HTR-8/SVneo (cell line): Measurements from ENCODE around the gene MAML2.
"Not testable (repeated sequence)": the region's sequence is repeated elsewhere in the genome, so short reads cannot be mapped to it uniquely, and the experiment has no call there.

ENCODE experiments used
- DNase-seq: peaks from one replicate; pipeline ENCODE4 v3.0.0; 2011; ENCODE audit warnings: low spot score, mixed read lengths; ENCODE audit not compliant: insufficient read length
- FAIRE-seq: peaks from 2 replicates; lab custom pipeline; 2011; peaks lifted over from hg19 to GRCh38; lab: Jason Lieb, UNC

The MAML2 gene

DNA sequence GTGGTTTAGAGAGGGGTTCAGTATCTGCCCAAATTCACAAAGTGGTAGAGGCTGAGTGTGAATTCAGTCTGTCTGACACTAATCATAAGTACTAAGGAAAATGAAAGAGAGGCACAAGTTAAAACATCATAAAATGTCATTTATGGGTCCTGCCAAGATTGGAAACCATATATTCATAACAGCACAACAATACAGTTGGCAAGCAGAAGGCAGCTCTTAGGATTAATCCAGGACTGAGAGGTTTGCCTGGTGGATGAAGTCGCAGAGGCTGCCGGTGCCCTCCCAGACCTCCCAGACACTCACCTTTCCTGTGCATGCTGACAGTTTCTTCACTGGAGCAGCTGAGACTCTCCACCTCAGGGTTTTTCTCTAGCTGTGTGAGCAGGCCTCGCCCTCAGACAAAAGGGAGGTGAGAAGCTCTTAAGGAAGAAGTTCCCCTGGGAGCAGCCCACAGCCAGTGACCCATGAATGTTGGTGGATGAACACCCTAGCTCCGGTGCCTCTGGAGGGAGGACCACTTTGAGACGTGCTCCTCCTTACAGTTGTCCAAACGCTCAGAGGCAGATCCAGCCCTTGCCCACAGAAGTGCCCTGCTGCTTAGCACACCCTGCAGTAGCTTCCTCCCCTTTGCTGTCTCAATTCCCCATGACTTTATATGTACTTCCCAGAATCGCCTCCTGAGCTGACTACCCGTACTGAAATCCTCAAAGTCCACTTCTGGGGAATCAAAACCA lies 43.7 kb downstream of the MAML2 start:
- FAIRE-seq (no peak), DNase-seq (no peak)

- DNase-seq (no peak), FAIRE-seq (no peak)
These were observed 47.6 kb downstream of the MAML2 start for GRCh38 chr11:96295369-96295768.

DNA sequence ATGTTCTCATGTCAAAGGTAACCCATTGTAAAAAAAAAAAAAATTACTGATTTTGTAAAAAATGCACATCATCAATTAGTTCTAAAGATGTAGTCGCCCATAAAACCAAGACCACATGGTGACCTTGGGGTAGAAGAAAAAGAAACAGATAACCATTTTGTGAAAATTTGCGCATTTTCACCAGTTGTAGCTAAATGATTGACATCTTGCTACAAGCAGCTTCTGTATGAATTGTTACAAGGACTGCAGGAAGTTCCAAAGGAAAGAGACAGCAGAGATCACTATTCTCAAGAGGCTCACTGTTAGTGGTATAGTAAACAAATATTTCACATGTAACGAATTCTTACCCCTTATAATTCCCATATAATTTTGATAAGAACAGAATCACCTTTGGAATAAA lies 48.7 kb downstream of the MAML2 start:
- DNase-seq (no peak), FAIRE-seq (no peak)

- FAIRE-seq (no peak), DNase-seq (no peak)
These were observed 49.4 kb downstream of the MAML2 start for GRCh38 chr11:96293598-96294021.

GRCh38 chr11:96293109-96293508 lies 49.9 kb downstream of the MAML2 start:
- FAIRE-seq (no peak), DNase-seq (no peak)

DNA sequence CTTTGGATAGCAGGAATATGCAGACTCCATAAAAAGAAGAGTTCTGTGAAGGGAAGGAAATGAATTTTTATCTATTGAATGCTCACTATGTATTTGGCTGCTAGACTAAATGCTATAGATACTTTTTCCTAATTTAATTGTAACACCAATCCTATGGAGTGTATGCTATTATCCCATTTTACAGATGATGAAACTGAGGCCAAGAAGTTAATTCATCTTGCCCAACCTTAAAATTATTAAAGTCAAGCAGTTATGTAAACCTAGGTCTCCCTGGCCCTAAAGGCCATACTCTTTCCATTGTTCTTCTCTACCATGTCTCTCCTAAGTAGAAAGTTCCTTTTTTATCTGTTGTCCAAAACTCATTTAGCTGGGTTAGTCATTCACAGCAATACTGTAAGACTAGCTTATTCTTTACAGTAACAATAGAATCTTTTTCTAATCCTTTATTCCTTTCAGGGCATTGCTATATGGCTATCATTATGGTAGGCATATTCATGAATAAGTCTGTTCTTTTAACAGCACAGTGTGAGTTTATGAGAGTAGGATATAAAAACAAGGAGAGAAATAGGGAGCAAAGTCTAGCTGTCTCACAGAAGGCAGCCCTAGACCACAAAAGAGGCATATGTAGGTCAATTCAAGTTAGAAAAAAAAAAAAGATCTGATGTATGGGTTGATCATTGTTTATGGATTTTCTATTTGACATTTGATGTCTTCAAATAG lies 50.5 kb downstream of the MAML2 start:
- FAIRE-seq, result no peak
- DNase-seq, result no peak

- no peak for FAIRE-seq
- no peak for DNase-seq
These were observed 52.4 kb downstream of the MAML2 start for GRCh38 chr11:96290631-96291030.

- FAIRE-seq (no peak), DNase-seq (no peak)
These were observed 53.0 kb downstream of the MAML2 start for GRCh38 chr11:96290031-96290430.

DNA sequence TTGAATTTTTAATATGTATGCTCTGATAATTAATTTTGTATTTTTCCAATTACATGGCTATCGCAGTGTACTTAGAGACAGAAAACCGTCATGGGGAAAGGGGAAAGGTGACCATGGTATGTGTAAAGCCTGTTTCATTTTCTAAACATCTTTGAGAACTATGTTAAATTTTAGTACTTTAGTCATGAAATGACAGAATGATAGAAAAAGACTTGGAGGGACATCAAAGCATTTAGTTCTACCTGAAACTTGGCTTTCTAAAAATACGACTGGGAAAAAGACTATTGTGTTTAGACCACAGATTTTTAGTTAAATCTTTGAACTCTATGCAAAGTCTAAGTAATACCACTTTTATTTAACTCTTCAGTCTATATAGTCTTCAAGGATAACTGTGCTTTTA lies 54.1 kb downstream of the MAML2 start:
- no peak for FAIRE-seq

DNA sequence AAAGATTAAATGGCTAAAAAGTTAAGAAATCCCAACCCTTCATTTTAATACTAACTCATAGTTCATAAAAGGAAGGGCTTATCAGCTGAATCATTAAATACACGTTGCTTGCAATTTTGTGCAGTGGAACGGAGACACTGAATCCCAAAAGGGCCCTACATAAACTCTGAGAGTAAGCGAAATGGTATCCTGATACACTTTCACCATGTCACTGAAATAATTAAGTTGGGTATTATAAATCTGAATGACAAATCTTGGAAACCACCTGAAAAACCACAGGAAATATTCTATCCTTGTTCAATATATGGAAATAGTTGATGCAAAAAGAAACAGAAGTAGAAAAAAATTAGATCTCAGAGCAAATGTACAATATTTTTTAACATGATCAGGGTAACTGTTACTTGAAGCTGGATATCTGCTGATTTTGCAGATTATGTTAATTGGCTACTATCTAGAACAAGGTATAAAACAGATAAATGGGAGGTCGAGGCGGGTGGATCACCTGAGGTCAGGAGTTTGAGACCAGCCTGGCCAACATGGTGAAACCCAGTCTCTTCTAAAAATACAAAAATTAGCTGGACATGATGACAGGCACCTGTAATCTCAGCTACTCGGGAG lies 55.1 kb downstream of the MAML2 start:
- DNase-seq (no peak), FAIRE-seq (no peak)

More for the DNA sequence above, 54.1 kb downstream of the MAML2 start:
- DNase-seq, result no peak

DNA sequence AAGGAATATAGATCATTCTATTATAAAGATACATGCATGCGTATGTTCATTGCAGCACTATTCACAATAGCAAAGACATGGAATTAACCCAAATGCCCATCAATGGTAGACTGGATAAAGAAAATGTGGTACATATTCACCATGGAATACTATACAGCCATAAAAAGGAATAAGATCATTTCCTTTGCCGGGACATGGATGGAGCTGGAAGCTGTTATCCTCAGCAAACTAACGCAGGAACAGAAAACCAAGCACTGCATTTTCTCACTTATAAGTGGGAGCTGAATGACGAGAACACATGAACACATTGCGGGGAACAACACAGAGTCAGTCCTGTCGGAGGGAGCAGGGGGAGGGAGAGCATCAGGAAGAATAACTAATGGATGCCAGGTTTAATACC lies 57.0 kb downstream of the MAML2 start:
- DNase-seq, FAIRE-seq: not testable (repeated sequence)

DNA sequence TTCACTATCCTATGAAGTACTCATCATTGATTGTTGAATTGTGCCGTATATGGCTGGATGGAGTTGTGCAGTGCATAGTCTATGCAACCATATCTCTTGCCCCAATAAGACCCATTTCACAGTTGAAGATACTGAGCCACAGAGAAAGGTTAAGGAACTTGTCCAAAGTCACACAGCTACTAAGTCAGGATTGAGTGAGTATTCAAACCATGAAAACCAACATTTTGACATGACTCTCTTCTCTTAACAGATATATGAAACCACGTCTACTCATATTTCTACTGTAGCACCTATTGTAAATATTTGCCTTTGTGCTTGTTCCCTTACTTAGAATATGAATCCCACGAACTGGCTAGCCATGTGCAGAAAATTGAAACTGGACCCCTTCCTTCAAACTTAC lies 58.1 kb downstream of the MAML2 start:
- no peak for FAIRE-seq
- no peak for DNase-seq

GRCh38 chr11:96284401-96284800 lies 58.6 kb downstream of the MAML2 start:
- FAIRE-seq, result no peak

DNA sequence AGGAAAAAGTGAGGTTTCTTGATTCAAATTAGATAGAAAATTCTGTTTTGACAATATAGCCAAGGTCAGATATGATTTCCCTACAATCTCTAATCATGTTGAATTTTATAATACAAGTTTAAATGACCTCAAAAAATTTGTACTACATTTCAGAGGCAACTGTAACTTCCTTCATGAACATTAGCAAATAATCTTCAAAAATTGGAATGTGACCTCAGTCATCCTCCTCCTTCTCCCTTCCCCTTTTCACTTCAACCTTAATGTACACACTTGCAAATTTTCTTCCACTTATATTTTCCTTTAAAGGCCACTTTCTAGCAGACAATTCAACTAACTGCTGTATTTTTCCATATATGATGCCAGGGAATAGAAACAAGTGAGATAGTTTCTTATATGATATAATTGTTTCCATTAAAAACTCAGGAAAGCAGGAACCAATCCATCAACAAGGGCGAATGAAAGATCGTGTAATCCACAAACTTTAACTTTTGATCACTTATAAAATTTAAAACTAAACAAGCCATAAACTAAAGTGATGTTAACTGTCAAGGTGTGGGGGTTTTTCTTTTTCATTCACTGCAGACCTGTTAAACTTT lies 60.3 kb downstream of the MAML2 start:
- FAIRE-seq (no peak), DNase-seq (no peak)

More at GRCh38 chr11:96284401-96284800, 58.6 kb downstream of the MAML2 start:
- no peak for DNase-seq

DNA sequence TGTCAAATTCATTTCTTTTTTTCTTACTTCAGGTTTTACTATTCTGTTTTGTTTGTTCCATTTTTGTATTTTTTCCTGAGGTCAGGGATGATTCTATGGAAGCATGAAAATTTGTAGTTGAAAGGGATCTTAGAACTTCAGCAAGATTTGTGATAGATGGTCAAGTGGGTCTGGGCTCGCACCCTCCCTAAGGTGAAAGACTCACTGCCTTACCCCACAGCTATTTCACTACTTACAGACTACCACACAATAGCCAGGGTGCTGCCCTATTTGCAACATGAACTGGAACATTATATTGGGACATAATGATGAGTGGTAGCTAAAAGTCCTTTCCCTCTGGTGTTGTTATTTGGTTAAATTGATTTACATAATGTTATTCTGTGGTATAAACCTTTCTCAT lies 62.6 kb downstream of the MAML2 start:
- DNase-seq (no peak), FAIRE-seq (no peak)

- no peak for DNase-seq
- FAIRE-seq, result no peak
These were observed 63.1 kb downstream of the MAML2 start for GRCh38 chr11:96279896-96280290.

DNA sequence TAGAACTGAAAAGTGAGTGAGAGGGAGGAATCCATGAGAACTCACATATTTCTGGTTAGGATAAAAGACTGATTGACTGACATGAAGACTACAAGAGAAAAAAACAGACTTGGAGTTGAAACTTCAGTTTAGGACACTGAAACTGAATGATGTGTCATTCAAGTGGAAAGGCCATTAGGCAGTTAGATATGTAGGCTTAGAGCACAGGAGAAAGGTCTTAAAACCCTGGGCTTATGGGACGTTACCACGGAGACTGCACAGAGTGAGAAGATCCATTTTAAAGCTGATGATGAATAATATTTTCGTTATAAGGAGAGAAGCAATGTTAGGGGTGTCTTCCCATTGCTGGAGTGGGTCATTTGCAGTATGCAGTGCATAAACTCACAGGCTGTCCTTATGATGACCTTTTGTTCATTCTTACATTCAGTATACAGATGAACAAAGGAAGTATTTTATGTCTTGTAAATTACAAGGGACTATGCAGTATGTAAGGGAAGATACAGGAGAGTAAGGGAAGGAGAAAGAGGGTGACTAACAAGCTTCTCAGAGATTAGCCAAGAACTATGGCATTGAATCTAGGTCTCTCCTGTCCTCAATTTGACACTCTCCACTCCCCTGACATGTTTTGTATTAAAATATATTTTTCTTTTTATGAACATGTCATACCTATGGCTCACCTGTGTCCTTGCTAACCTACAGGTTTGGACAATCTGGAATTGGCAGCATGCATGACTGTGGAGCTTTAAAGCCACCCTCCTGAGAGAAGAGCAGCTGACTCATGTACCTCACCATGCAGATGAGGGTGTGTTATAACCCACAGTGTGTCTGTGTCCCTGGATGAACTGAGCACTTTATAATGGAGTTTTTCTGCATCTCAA lies 63.7 kb downstream of the MAML2 start:
- FAIRE-seq, result peak; percentile 13
- no peak for DNase-seq

- DNase-seq (no peak), FAIRE-seq (peak; percentile 13)
These were observed 64.7 kb downstream of the MAML2 start for GRCh38 chr11:96278039-96278897.

DNA sequence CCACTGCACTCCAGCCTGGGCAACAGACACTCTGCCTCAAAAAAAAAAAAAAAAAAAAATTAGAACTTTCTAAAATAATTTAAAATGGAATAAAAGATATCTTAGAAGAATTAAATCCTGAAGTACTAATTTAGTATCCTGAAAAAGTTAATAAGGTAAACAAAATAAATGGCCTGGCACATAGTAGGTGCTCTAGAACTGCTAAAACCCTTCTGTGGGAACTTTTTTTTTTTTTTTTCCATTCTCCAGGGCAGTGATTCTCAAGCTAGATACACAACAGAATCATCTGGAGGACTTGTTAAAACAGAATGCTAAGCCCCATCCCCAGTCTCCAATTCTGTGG lies 65.3 kb downstream of the MAML2 start:
- FAIRE-seq, result no peak
- DNase-seq, result no peak
